ENCODE data around the gene PGP.

The PGP gene

DNA sequence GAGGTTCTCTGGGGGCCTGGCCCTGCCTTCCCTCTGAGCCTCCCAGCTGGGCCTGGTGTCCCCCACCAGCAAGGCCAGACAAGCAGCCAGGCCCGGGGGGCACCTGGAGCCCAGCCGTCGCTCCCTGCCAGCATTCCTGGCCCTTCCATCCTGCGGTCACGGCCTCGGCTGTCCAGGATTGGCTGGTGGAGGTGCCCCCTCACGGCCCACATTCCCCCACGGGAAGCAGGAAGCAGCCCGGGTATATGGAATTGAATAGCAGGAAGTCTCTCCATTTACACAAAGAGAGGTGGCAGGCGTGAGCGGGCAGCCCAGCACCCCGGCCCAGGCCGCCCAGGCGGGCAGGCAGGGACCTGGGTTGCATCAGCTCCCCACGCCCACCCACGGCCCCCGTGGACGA is 44.6 kb downstream of the PGP start:
- H3K4me3 ChIP-seq (ENCODE audit: low read depth, low read length) = no peak overlapping the region
- no peak for TF ChIP-seq CTCF (IDR thresholded peaks at IDR 0.05; ENCODE audit: borderline replicate concordance, insufficient read depth, low read depth, low read length)

- H3K4me3 ChIP-seq (ENCODE audit: low read depth, low read length) = no peak overlapping the region
- no peak for TF ChIP-seq CTCF (IDR thresholded peaks at IDR 0.05; ENCODE audit: borderline replicate concordance, insufficient read depth, low read depth, low read length)
These were observed 47.5 kb downstream of the PGP start for GRCh38 chr16:2167068-2167638.

- H3K4me3 ChIP-seq (ENCODE audit: low read depth, low read length) = no peak overlapping the region
These were observed 48.2 kb downstream of the PGP start for GRCh38 chr16:2166263-2167067.

DNA sequence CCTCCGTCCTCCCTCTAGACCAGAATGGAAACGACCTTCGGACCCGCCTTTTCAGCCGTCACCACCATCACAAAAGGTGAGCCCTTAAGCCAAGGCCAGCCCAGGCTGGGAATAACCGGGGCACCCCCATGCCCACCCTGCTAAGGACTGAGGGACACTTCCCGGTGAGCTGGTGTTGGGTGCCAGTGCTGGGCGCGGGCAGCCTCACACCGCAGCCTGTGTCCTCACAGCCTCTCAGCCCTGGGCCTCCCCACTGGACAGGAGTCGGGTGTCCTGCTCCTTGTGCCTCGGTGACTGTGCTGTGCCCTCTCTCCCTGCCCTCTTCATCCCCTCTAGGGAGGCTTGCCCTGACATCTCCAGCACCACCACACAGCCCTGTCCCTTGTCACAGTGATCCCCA is 48.8 kb downstream of the PGP start:
- no peak for TF ChIP-seq CTCF (IDR thresholded peaks at IDR 0.05; ENCODE audit: borderline replicate concordance, insufficient read depth, low read depth, low read length)
- H3K4me3 ChIP-seq (ENCODE audit: low read depth, low read length) = no peak overlapping the region

More at GRCh38 chr16:2166263-2167067, 48.2 kb downstream of the PGP start:
- no peak for TF ChIP-seq CTCF (IDR thresholded peaks at IDR 0.05; ENCODE audit: borderline replicate concordance, insufficient read depth, low read depth, low read length)

DNA sequence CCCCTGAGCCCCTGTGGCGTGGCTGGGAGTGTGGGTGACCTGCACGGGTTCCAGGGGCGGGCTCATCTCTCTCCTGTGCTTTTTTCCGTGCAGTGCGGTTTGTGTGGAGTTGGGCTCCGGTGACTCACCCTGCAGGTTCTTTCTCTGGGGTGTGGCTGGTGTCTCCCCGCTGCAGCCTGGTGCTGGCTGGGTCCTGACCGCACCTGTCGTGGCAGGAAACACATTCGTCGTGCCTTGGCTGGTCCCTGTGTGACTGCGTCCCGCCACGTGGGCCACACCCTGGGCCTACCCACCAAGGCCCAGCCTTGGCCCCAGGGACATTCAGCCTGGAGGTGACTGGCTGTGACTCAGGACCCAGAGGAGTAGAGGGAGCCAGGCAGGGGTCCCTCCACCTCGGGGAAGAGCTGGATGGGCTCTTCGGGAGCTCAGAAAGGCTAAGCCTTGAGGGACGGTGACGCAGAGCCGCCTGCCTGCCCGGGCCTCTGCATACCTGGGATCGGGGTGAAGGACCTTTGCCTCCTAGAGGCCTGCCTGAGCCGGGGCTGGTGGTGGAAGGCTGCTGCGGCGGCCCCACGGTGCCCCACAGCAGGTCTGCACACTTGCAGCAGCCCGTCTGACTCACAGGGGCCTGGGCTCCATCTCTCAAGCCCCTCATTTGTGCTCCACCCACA is 51.3 kb downstream of the PGP start:
- TF ChIP-seq CTCF (IDR thresholded peaks at IDR 0.05; ENCODE audit: borderline replicate concordance, insufficient read depth, low read depth, low read length) = no peak
- no peak overlapping the region for H3K4me3 ChIP-seq (ENCODE audit: low read depth, low read length)

GRCh38 chr16:2162676-2163118 is 51.9 kb downstream of the PGP start:
- TF ChIP-seq CTCF (IDR thresholded peaks at IDR 0.05; ENCODE audit: borderline replicate concordance, insufficient read depth, low read depth, low read length) = no peak
- H3K4me3 ChIP-seq (ENCODE audit: low read depth, low read length) = no peak overlapping the region

Data from GM12875 (cell line).